H1 (cell line): ENCODE measurements around the gene ADGRG1.

Experiments used
- BRCA1 ChIP-seq: IDR thresholded peaks from 2 replicates; pipeline ENCODE4 v1.6.1; 2012; ENCODE audit warnings: low read depth, low read length, improper control_type of control experiment
- CBX8 ChIP-seq: fragments of 300-800, 300-1000 bp; sonication (generic); IDR thresholded peaks from 2 replicates; pipeline ENCODE4 v1.7.1; 2016; ENCODE audit warnings: low read depth, low read length, borderline replicate concordance
- RXRA ChIP-seq: IDR thresholded peaks from 2 replicates; pipeline ENCODE4 v1.6.1; 2011; ENCODE audit warnings: low read depth, mild to moderate bottlenecking, low read length, moderate library complexity; ENCODE audit not compliant: insufficient read depth
- SRF ChIP-seq: IDR thresholded peaks from 2 replicates; pipeline ENCODE4 v1.6.1; 2011; ENCODE audit warnings: mild to moderate bottlenecking, low read depth, low read length, moderate library complexity
- TF ChIP-seq, protein P1 (sequence below), 3 experiments: IDR thresholded peaks; 1 replicate in 2 of 3; 2 replicates in 1 of 3; pipeline versions ENCODE4 v1.5.1 to v1.6.1; 2011; ENCODE audit warnings: low read length in 3 of 3, mild to moderate bottlenecking in 3 of 3, inconsistent platforms in 2 of 3, low read depth in 1 of 3, moderate library complexity in 1 of 3; ENCODE audit not compliant: insufficient read depth in 1 of 3; ENCODE audit errors: control extremely low read depth in 1 of 3

GRCh38 chr16:57653936-57654335 is 25.5 kb downstream of the ADGRG1 start:
- TF ChIP-seq SRF (no peak), RXRA (no peak), BRCA1 (no peak), CBX8 (no peak)
- TF ChIP-seq, protein P1, sequence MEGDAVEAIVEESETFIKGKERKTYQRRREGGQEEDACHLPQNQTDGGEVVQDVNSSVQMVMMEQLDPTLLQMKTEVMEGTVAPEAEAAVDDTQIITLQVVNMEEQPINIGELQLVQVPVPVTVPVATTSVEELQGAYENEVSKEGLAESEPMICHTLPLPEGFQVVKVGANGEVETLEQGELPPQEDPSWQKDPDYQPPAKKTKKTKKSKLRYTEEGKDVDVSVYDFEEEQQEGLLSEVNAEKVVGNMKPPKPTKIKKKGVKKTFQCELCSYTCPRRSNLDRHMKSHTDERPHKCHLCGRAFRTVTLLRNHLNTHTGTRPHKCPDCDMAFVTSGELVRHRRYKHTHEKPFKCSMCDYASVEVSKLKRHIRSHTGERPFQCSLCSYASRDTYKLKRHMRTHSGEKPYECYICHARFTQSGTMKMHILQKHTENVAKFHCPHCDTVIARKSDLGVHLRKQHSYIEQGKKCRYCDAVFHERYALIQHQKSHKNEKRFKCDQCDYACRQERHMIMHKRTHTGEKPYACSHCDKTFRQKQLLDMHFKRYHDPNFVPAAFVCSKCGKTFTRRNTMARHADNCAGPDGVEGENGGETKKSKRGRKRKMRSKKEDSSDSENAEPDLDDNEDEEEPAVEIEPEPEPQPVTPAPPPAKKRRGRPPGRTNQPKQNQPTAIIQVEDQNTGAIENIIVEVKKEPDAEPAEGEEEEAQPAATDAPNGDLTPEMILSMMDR (IDR thresholded peaks at IDR 0.05; ENCODE audit: control extremely low read depth in 1 of 3, insufficient read depth in 1 of 3, low read depth in 1 of 3, low read length in 3 of 3): no peak
